Thyroid gland (tissue), 4 donors: Measurements from ENCODE around the gene COQ2. TPM values are rescaled to one million over a fixed set of nuclear protein-coding genes. Genes with fewer than 3 reads are reported as not detected.
A peak's percentile ranks its signal among the peaks of the same experiment; 100 is the strongest.

Experiments
- DNase-seq, 2 donors: peaks; one replicate each; pipeline ENCODE4 v3.0.0-alpha.2; 2019
- H3K27ac ChIP-seq, 3 donors: fragments of 200-600 bp; sonication (generic); 1 replicate in 2 of 3; 2 replicates in 1 of 3; pipeline ENCODE4 v1.5.1; 2016 to 2019; ENCODE audit warnings: mild to moderate bottlenecking in 1 of 3, moderate library complexity in 1 of 3
- H3K27me3 ChIP-seq: fragments of 200-600 bp; sonication (generic); one replicate; pipeline ENCODE4 v1.5.1; 2019
- H3K36me3 ChIP-seq, 2 donors: fragments of 200-600 bp; sonication (generic); one replicate each; pipeline ENCODE4 v1.5.1; 2016 to 2019
- H3K4me1 ChIP-seq, 2 donors: fragments of 200-600 bp; sonication (generic); one replicate each; pipeline ENCODE4 v1.5.1; 2017 to 2019
- H3K4me3 ChIP-seq, 3 donors: fragments of 200-600 bp; sonication (generic); replicated peaks in 1 of 3; 1 replicate in 2 of 3; 2 replicates in 1 of 3; pipeline ENCODE4 v1.5.1; 2016; ENCODE audit warnings: mild to moderate bottlenecking in 1 of 3
- H3K9me3 ChIP-seq: fragments of 200-600 bp; sonication (generic); one replicate; pipeline ENCODE4 v1.5.1; 2017
- POLR2A ChIP-seq, 2 donors: fragments of 450-650 bp; IDR thresholded peaks; one replicate each; pipeline ENCODE4 v1.6.1; 2017; ENCODE audit warnings: antibody characterized with exemption in 2 of 2, mild to moderate bottlenecking in 2 of 2, moderate library complexity in 1 of 2
- WGBS, 2 donors: methylation state at CpG; one replicate each; pipeline ENCODE4 v1.1.5; 2017; 5-methylcytosine and 5-hydroxymethylcytosine counted together
- intact Hi-C: fragments of 100-400 bp; cut with DNase I; formaldehyde crosslinking; loops from one replicate; pipeline ENCODE4 v1.15.1; 2023
- total RNA-seq, 4 donors: library from RNA; depleted of rRNA; stranded (reverse); fragments of >200 nt; gene quantifications; one replicate each; pipeline ENCODE4 v1.2.3, GENCODE V29; 2016
- TF ChIP-seq, protein P1 (sequence below), 6 experiments: fragments of 200-600 bp in 3 of 6; fragments of 450-650 bp in 3 of 6; sonication (generic) in 3 of 6; IDR thresholded peaks; one replicate each; pipeline ENCODE4 v1.5.1; 2016 to 2019; ENCODE audit warnings: antibody characterized with exemption in 6 of 6, mild to moderate bottlenecking in 2 of 6, inconsistent platforms in 1 of 6, moderate library complexity in 1 of 6

Gene COQ2
- total RNA-seq, 4 donors from 2014 or later: 6.0 to 29.1 (median 14.0) TPM

DNA sequence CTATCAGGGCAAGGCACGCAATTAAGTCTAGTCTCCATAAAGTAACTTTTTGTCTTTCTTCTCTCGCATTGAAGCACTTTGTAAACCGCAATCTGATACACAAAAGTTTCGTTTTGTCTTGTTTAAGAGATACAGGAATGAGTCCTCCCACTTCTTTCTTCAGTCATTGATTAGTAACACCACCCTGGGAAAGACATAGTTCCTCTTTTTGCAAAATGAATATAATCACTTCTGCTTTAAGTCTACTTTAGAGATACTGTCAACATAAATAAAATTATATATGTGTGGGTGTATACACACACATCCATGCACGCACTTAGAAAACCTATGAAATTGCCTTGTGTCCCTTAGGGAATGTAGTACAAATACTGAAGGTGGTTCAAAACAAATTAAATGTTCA is 11.7 kb downstream of the COQ2 start:
- H3K4me1 ChIP-seq: no peaks in the 10 kb centered on the region
- H3K27ac ChIP-seq: no peak overlapping the region
- H3K9me3 ChIP-seq: no peaks in the 10 kb centered on the region
- no peaks in the 10 kb centered on the region for H3K27me3 ChIP-seq
- no peak overlapping the region for H3K4me3 ChIP-seq
- TF ChIP-seq, protein P1, sequence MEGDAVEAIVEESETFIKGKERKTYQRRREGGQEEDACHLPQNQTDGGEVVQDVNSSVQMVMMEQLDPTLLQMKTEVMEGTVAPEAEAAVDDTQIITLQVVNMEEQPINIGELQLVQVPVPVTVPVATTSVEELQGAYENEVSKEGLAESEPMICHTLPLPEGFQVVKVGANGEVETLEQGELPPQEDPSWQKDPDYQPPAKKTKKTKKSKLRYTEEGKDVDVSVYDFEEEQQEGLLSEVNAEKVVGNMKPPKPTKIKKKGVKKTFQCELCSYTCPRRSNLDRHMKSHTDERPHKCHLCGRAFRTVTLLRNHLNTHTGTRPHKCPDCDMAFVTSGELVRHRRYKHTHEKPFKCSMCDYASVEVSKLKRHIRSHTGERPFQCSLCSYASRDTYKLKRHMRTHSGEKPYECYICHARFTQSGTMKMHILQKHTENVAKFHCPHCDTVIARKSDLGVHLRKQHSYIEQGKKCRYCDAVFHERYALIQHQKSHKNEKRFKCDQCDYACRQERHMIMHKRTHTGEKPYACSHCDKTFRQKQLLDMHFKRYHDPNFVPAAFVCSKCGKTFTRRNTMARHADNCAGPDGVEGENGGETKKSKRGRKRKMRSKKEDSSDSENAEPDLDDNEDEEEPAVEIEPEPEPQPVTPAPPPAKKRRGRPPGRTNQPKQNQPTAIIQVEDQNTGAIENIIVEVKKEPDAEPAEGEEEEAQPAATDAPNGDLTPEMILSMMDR (IDR thresholded peaks at IDR 0.05): no peak
- TF ChIP-seq POLR2A (IDR thresholded peaks at IDR 0.05): no peak
- H3K36me3 ChIP-seq: no peaks in the 10 kb centered on the region
- intact Hi-C loops: no loop called here
- no peak for DNase-seq
- WGBS, 2 donors: 89 to 94% methylated on average over 5 of the region's 5 CpGs

- WGBS, 2 donors: 87 to 89% methylated on average over 1 of the region's 1 CpG
- Histone ChIP-seq H3K27ac (no peak overlapping the region), H3K9me3 (no peaks in the 10 kb centered on the region), H3K36me3 (no peaks in the 10 kb centered on the region), H3K4me3 (no peak overlapping the region), H3K4me1 (peaks cover 5 to 6% of the 10 kb centered on the region in 2 donors), H3K27me3 (no peaks in the 10 kb centered on the region)
- no peak for DNase-seq
- intact Hi-C loops: loop anchor here (10.0 kb wide), 2 partner anchors 194 to 814 kb away; no protein-coding TSS in a partner anchor
- TF ChIP-seq, protein P1 (IDR thresholded peaks at IDR 0.05): no peak
- no peak for TF ChIP-seq POLR2A (IDR thresholded peaks at IDR 0.05)
Measured at GRCh38 chr4:83269256-83269655, 15.3 kb downstream of the COQ2 start.

DNA sequence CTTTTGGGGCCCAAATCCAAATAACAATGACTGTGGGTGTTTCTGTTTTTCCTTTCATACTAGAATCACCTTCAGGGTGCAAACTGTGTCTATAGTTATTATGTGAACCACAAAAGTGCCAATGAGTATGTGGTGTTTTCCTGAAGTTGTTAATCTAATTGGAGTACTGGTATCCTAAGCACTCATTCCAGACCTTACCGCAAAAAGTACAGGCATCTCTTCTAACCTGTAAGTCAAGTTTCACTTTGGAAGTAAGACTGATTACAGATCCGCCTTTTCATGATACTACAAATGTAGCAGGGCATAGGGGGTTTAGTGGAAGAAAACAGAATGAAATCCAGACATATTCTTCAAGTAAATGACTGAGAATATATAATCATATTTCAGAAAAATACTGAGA is 16.1 kb downstream of the COQ2 start:
- WGBS, 2 donors: 50 to 98% methylated on average over 2 of the region's 2 CpGs
- Histone ChIP-seq H3K4me1 (peaks cover 5 to 6% of the 10 kb centered on the region in 2 donors), H3K27ac (no peak overlapping the region), H3K27me3 (no peaks in the 10 kb centered on the region), H3K36me3 (no peaks in the 10 kb centered on the region), H3K9me3 (no peaks in the 10 kb centered on the region), H3K4me3 (no peak overlapping the region)
- intact Hi-C loops: loop anchor here (10.0 kb wide), 2 partner anchors 194 to 814 kb away; no protein-coding TSS in a partner anchor
- DNase-seq: no peak
- no peak for TF ChIP-seq POLR2A (IDR thresholded peaks at IDR 0.05)
- TF ChIP-seq, protein P1 (IDR thresholded peaks at IDR 0.05): no peak

- intact Hi-C loops: loop anchor here (10.0 kb wide), 2 partner anchors 193 to 813 kb away; no protein-coding TSS in a partner anchor
- H3K36me3 ChIP-seq: no peaks in the 10 kb centered on the region
- H3K9me3 ChIP-seq: no peaks in the 10 kb centered on the region
- no peak for DNase-seq
- H3K27ac ChIP-seq: no peak overlapping the region
- TF ChIP-seq, protein P1 (IDR thresholded peaks at IDR 0.05): no peak
- no peak for TF ChIP-seq POLR2A (IDR thresholded peaks at IDR 0.05)
- H3K27me3 ChIP-seq: no peaks in the 10 kb centered on the region
- 93 to 98% methylated on average over 3 of the region's 3 CpGs for WGBS, 2 donors
- H3K4me3 ChIP-seq: no peak overlapping the region
- peaks cover 5 to 6% of the 10 kb centered on the region in 2 donors for H3K4me1 ChIP-seq
Measured at GRCh38 chr4:83267830-83268475, 16.6 kb downstream of the COQ2 start.

GRCh38 chr4:83267121-83267829 is 17.3 kb downstream of the COQ2 start:
- intact Hi-C loops: loop anchor here (10.0 kb wide), 2 partner anchors 192 to 812 kb away; no protein-coding TSS in a partner anchor
- Histone ChIP-seq H3K36me3 (peaks cover 0 to 1% of the 10 kb centered on the region in 2 donors), H3K4me1 (peaks cover 5 to 6% of the 10 kb centered on the region in 2 donors), H3K9me3 (no peaks in the 10 kb centered on the region), H3K27me3 (no peaks in the 10 kb centered on the region), H3K4me3 (no peak overlapping the region), H3K27ac (peak overlapping the region in 1 of 3 donors; percentile 19)
- TF ChIP-seq, protein P1 (IDR thresholded peaks at IDR 0.05): no peak
- no peak for TF ChIP-seq POLR2A (IDR thresholded peaks at IDR 0.05)
- 54 to 64% methylated on average over 7 of the region's 7 CpGs for WGBS, 2 donors
- peak; percentile 11 to 28 for DNase-seq
